Hindlimb muscle (tissue), 1 donor: ENCODE data around the gene ASAH2. TPM values are rescaled to one million over a fixed set of nuclear protein-coding genes. Genes with fewer than 3 reads are reported as not detected.
"Not testable (repeated sequence)": the region's sequence is repeated elsewhere in the genome, so short reads cannot be mapped to it uniquely, and the experiment has no call there.

Source experiments
- DNase-seq: peaks from one replicate; pipeline ENCODE4 v3.0.0-alpha.2; 2013
- polyA plus RNA-seq: library from polyadenylated mRNA; unstranded; fragments of 120-200 nt; gene quantifications from one replicate; pipeline ENCODE4 v1.2.1, GENCODE V29; 2013; ENCODE audit not compliant: insufficient read length

The ASAH2 gene
- polyA plus RNA-seq, 1 donor: 0.23 TPM

- DNase-seq: no peak
These were observed 1.0 kb downstream of the ASAH2 start for GRCh38 chr10:50250096-50250854.

GRCh38 chr10:50248598-50248997 is 2.7 kb downstream of the ASAH2 start:
- DNase-seq: no peak

DNA sequence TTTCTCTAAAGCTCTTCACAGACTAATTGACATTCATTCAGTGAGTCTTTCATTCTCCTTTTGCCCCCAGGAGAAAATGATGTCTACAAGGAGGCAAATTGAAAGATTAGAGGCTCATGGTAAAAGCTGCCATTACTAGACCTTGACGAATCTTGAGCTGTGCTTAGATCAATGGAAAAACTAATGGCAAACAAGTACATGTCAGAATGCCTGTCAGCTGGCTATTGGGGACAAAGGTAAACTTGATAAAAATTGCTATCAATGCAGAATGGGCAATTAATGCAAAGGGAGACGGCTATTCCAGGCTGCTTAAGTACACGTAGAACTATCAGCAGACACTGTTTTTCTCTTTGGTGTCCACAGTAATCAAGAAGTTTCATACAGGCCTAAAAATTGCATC is 3.3 kb downstream of the ASAH2 start:
- DNase-seq: no peak

- no peak for DNase-seq
These were observed 7.1 kb downstream of the ASAH2 start for GRCh38 chr10:50244201-50244600.

DNA sequence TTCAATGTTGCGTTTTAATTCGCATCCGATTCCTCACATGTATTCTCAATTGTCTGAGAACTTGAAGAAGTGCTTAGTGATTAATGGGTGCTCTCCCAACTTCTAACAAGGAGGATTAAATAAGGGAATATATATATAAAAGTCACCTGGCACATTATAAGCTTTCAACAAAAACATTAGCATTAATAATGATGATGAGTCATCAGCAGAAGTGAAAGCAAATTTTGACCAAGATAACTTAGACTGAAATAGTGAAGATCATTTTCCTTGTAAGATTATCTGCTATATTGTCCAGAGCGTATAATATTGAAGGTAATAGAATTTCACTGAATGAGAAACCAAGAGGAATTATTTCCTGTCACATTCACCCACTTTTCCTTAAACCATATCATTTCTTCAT is 8.5 kb downstream of the ASAH2 start:
- no peak for DNase-seq

- not testable (repeated sequence) for DNase-seq
These were observed 9.8 kb downstream of the ASAH2 start for GRCh38 chr10:50241478-50241877.

DNA sequence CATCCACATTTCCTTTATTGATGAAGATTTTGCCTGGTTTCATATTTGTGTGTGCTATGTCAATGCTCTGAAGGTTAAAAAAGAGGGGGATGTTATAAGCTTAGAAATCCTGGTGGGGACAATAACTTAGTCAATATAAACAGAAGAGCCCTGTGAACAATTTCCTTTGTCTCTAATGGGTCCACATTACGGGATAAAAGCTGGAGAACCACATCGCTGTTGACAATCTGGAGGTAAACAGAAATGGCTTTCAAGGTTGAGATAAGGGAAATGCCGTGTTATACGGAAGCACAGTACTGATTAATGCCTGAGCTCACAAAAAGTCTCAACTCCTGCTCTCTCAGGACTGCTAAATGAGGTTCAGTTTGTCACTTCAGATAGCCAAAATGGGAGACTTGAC is 16.8 kb downstream of the ASAH2 start:
- no peak for DNase-seq

DNA sequence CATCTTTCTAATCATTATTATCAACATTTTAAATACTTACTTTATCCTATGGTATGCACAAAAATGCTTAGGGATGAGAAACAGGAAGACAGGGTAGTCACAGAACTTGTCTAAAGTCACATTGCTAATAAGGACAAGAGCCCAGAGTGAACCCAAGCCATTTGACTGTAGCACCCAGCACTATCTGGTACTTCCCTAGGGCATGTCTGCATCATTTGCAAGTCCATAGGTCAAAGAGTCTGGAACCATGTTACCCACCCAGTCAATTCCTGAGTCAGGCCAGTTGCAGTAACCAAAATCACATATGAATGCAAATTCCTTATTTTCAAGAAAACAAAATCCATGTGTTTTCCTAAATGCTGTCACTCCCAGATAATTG is 19.1 kb downstream of the ASAH2 start:
- no peak for DNase-seq

GRCh38 chr10:50231515-50232260 is 19.6 kb downstream of the ASAH2 start:
- no peak for DNase-seq

DNA sequence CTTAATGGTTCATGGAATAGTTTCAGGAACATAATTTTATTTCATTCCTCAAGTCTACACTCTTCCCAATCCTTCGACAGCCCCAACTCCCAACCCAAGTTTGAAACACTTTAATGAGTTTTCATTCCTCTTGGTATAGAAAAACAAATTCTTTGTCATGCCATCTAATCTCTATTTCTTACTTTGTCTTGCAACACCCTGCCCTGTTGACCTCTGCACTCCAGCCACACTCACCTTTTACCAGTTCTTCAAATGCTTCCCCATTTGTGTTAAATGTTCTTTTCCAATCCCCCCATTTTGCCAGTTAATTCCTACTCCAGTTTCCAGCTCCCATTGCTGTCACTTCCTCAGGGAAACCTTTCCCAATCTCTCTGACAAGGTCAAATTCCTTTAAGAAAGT is 21.9 kb downstream of the ASAH2 start:
- no peak for DNase-seq

GRCh38 chr10:50228672-50229071 is 22.6 kb downstream of the ASAH2 start:
- DNase-seq: no peak

- no peak for DNase-seq
These were observed 24.7 kb downstream of the ASAH2 start for GRCh38 chr10:50226610-50227009.

GRCh38 chr10:50224330-50224952 is 26.9 kb downstream of the ASAH2 start:
- DNase-seq: no peak

- no peak for DNase-seq
These were observed 29.1 kb downstream of the ASAH2 start for GRCh38 chr10:50222199-50222598.

GRCh38 chr10:50221470-50221869 is 29.8 kb downstream of the ASAH2 start:
- DNase-seq: no peak

DNA sequence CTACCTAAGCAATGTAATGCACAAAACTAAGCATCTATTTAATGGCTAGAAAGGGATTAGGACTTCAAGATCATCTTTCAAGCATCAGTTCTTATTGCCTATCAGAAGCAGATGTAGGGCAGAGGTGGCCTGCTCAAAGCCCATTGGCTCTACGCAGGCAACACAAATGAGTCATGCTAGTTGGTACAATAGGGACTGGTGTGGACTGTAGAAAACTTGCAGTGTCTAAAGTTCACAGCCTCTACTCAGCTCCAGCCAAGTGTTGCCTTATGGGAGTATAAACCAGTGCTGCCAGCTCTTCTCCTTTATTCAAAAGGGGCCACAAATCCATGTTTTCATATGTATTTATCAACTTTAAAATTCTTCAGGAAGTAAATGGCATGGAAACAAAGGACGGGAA is 31.7 kb downstream of the ASAH2 start:
- DNase-seq: no peak

GRCh38 chr10:50219200-50219599 is 32.1 kb downstream of the ASAH2 start:
- DNase-seq: no peak

DNA sequence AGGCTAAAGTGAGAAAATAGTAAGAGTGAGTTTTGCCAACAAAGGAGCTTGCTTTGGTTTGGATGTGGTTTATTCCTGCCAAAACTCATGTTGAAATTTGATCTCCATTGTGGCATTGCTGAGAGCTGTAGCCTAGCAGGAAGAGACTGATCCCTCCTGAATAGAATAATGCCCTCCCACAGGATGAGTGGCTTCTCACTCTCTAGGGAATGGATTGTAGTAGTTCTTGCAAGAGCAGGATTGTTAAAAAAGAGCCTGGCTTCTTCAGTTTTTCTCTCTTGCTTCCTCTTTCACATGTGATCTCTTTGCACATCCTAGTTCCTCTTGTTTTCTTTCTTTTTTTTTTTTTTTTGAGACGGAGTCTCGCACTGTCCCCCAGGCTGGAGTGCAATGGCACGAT is 34.4 kb downstream of the ASAH2 start:
- no peak for DNase-seq

- DNase-seq: no peak
These were observed 34.9 kb downstream of the ASAH2 start for GRCh38 chr10:50216418-50216817.

GRCh38 chr10:50211670-50212069 is 39.6 kb downstream of the ASAH2 start:
- no peak for DNase-seq

DNA sequence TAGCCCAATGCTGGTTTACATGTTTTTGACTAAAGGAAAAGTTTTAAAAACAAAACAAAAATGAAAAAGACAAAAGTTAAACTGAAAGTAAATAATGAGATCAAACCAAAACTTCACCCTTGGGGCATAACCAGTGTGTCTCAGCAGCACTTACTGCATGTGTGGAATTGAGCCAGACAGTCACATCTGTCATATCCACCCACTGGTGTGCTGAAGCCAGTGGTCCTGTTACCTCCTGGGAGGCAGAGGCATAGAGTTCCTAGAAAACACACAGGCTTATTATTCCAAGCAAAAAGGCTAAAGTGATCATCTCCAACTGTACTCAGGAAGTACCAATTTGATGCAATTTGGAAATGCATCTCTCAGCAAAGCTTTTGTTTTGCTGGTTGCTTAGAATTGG is 40.4 kb downstream of the ASAH2 start:
- DNase-seq: no peak
